G401 (cell line): Measurements from ENCODE around the gene TBPL1. TPM values are rescaled to one million over a fixed set of nuclear protein-coding genes. Genes with fewer than 3 reads are reported as not detected.
A peak's percentile ranks its signal among the peaks of the same experiment; 100 is the strongest.

Source experiments
- DNase-seq: peaks from one replicate; pipeline ENCODE4 v3.0.0-alpha.2; 2015; ENCODE audit warnings: low spot score
- in situ Hi-C: cut with HindIII; loops from 2 replicates; pipeline ENCODE4 v1.10.0; 2016; ENCODE audit warnings: low sequenced_read_pairs, mixed read lengths
- total RNA-seq: library from RNA; depleted of rRNA; stranded (reverse); fragments of >200 nt; shearing (Covaris generic); gene quantifications from 2 replicates; pipeline ENCODE4 v1.2.3, GENCODE V29; 2014; rRNA removed

Gene TBPL1
- total RNA-seq, 1 experiment from 2014 or later: 22.2 TPM

GRCh38 chr6:134029495-134030455, 76.8 kb downstream of the TBPL1 start:
- peak; percentile 48 for DNase-seq
- in situ Hi-C loops: no loop called here

- in situ Hi-C loops: no loop called here
- no peak for DNase-seq
These were observed 78.8 kb downstream of the TBPL1 start for GRCh38 chr6:134031696-134032255.

- in situ Hi-C loops: no loop called here
- DNase-seq: no peak
These were observed 81.5 kb downstream of the TBPL1 start for GRCh38 chr6:134034478-134034877.

GRCh38 chr6:134034961-134035822, 82.2 kb downstream of the TBPL1 start:
- in situ Hi-C loops: no loop called here
- DNase-seq: no peak

GRCh38 chr6:134035823-134036296, 82.8 kb downstream of the TBPL1 start:
- in situ Hi-C loops: no loop called here
- no peak for DNase-seq

GRCh38 chr6:134039116-134039515, 86.1 kb downstream of the TBPL1 start:
- in situ Hi-C loops: no loop called here
- DNase-seq: no peak

Other genes with a start within 250 kb of the TBPL1 start
- gene TCF21, start 64.1 kb upstream of the TBPL1 start, total RNA-seq: not detected in 2 replicates
- gene SLC2A12, start 99.4 kb downstream of the TBPL1 start, total RNA-seq: 0.07 TPM in 1 of 2 replicates, not detected in the other